Pons (tissue), 1 donor: Measurements from ENCODE around the gene ETV7.
"Not testable (repeated sequence)": the region's sequence is repeated elsewhere in the genome, so short reads cannot be mapped to it uniquely, and the experiment has no call there.

Source experiments
- DNase-seq: peaks from one replicate; pipeline ENCODE4 v3.0.0-alpha.2; 2016; ENCODE audit warnings: low spot score

The ETV7 gene

GRCh38 chr6:36340618-36341454 is 46.6 kb downstream of the ETV7 start:
- peak; percentile 47 for DNase-seq

- no peak for DNase-seq
Measured at GRCh38 chr6:36340306-36340617, 47.2 kb downstream of the ETV7 start.

GRCh38 chr6:36339146-36339545 is 48.3 kb downstream of the ETV7 start:
- no peak for DNase-seq

- DNase-seq = not testable (repeated sequence)
Measured at GRCh38 chr6:36338223-36338622, 49.2 kb downstream of the ETV7 start.

- DNase-seq = no peak
Measured at GRCh38 chr6:36337814-36338213, 49.7 kb downstream of the ETV7 start.

- DNase-seq = no peak
Measured at GRCh38 chr6:36336779-36337241, 50.7 kb downstream of the ETV7 start, which contains the start of gene BNIP5. Gene BNIP5, minus strand, starts transcription at chr6:36336888. Its CDS starts 6,198 bp downstream, at chr6:36330690.

- no peak for DNase-seq
Measured at GRCh38 chr6:36336208-36336710, 51.2 kb downstream of the ETV7 start.

- DNase-seq = no peak
Measured at GRCh38 chr6:36335465-36336207, 51.8 kb downstream of the ETV7 start.

GRCh38 chr6:36334832-36335459 is 52.5 kb downstream of the ETV7 start:
- DNase-seq = no peak

- DNase-seq = no peak
Measured at GRCh38 chr6:36333931-36334725, 53.3 kb downstream of the ETV7 start.

- no peak for DNase-seq
Measured at GRCh38 chr6:36333171-36333895, 54.1 kb downstream of the ETV7 start.

GRCh38 chr6:36331381-36331780 is 56.1 kb downstream of the ETV7 start:
- DNase-seq = no peak

GRCh38 chr6:36330366-36330765 is 57.1 kb downstream of the ETV7 start:
- DNase-seq = no peak

GRCh38 chr6:36329798-36330291 is 57.6 kb downstream of the ETV7 start:
- no peak for DNase-seq

- no peak for DNase-seq
Measured at GRCh38 chr6:36328600-36328999, 58.9 kb downstream of the ETV7 start.

- DNase-seq = no peak
Measured at GRCh38 chr6:36327919-36328236, 59.6 kb downstream of the ETV7 start.

- DNase-seq = no peak
Measured at GRCh38 chr6:36327226-36327918, 60.1 kb downstream of the ETV7 start.

GRCh38 chr6:36326356-36326995 is 61.0 kb downstream of the ETV7 start:
- peak; percentile 30 for DNase-seq

GRCh38 chr6:36324715-36325114 is 62.8 kb downstream of the ETV7 start:
- no peak for DNase-seq

- no peak for DNase-seq
Measured at GRCh38 chr6:36324191-36324590, 63.3 kb downstream of the ETV7 start.
